Astrocyte of the spinal cord (primary cell): ENCODE data around the gene RTP5.
"Not testable (repeated sequence)": the region's sequence is repeated elsewhere in the genome, so short reads cannot be mapped to it uniquely, and the experiment has no call there.

Experiments
- DNase-seq: peaks from one replicate; pipeline ENCODE4 v3.0.0; 2011; ENCODE audit warnings: low read depth, low spot score
- H3K4me3 ChIP-seq: 2 replicates; pipeline ENCODE4 v1.5.1; 2011; ENCODE audit warnings: low read depth, mild to moderate bottlenecking, low read length, moderate library complexity
- CTCF ChIP-seq: IDR thresholded peaks from 2 replicates; pipeline ENCODE4 v1.5.1; 2012; ENCODE audit warnings: low read depth, mild to moderate bottlenecking, low read length, inconsistent platforms
- in situ Hi-C: cut with HindIII; loops from 2 replicates; pipeline ENCODE4 v1.10.0; 2017; ENCODE audit warnings: low sequenced_read_pairs

Gene RTP5

GRCh38 chr2:241871538-241872312, 2.2 kb downstream of the RTP5 start:
- no peak for TF ChIP-seq CTCF
- no peak for DNase-seq
- H3K4me3 ChIP-seq = no peak overlapping the region
- in situ Hi-C loops = no loop called here

GRCh38 chr2:241872313-241872642, 2.7 kb downstream of the RTP5 start:
- TF ChIP-seq CTCF = no peak
- in situ Hi-C loops = no loop called here
- no peak overlapping the region for H3K4me3 ChIP-seq
- DNase-seq = no peak

- no peak for DNase-seq
- in situ Hi-C loops = no loop called here
These were observed 3.7 kb downstream of the RTP5 start for GRCh38 chr2:241873081-241873802.

GRCh38 chr2:241873803-241874110, 4.2 kb downstream of the RTP5 start:
- no peak overlapping the region for H3K4me3 ChIP-seq
- no peak for TF ChIP-seq CTCF
- no peak for DNase-seq
- in situ Hi-C loops = no loop called here

More at GRCh38 chr2:241873081-241873802, 3.7 kb downstream of the RTP5 start:
- no peak overlapping the region for H3K4me3 ChIP-seq
- no peak for TF ChIP-seq CTCF

GRCh38 chr2:241874277-241874925, 4.9 kb downstream of the RTP5 start:
- no peak for TF ChIP-seq CTCF
- no peak for DNase-seq
- in situ Hi-C loops = no loop called here
- no peak overlapping the region for H3K4me3 ChIP-seq

- in situ Hi-C loops, DNase-seq: not testable (repeated sequence)
These were observed 6.4 kb downstream of the RTP5 start for GRCh38 chr2:241875754-241876527.

More at GRCh38 chr2:241875754-241876527, 6.4 kb downstream of the RTP5 start:
- not testable (repeated sequence) for H3K4me3 ChIP-seq
